Stimulated activated naive CD8-positive, alpha-beta T cell treated with anti-CD3 and anti-CD28 coated beads, Interleukin-15, amount 100 ng/mL, for 72 hours (primary cell): ENCODE data around the gene MACROD2.
"Not testable (repeated sequence)": the region's sequence is repeated elsewhere in the genome, so short reads cannot be mapped to it uniquely, and the experiment has no call there.

Experiments used
- ATAC-seq: fragments of 150-1000 bp; cut with Tn5 transposase; 2 replicates; pipeline ENCODE4 v1.10.0; 2021; ENCODE audit warnings: mild to moderate bottlenecking, moderate library complexity
- DNase-seq, 2 donors: peaks; one replicate each; pipeline ENCODE4 v3.0.0; 2021 to 2022
- H3K27ac Mint-ChIP-seq, 2 donors: one replicate each; pipeline ENCODE4 v1.8.0; 2022; ENCODE audit warnings: mild to moderate bottlenecking in 2 of 2, mixed read lengths in 2 of 2, moderate library complexity in 2 of 2
- H3K27me3 Mint-ChIP-seq: one replicate; pipeline ENCODE4 v1.8.0; 2022; ENCODE audit warnings: mixed read lengths
- H3K4me1 Mint-ChIP-seq: one replicate; pipeline ENCODE4 v1.8.0; 2022; ENCODE audit warnings: mild to moderate bottlenecking, mixed read lengths
- H3K4me3 Mint-ChIP-seq, 2 donors: one replicate each; pipeline ENCODE4 v1.8.0; 2022; ENCODE audit warnings: mild to moderate bottlenecking in 2 of 2, mixed read lengths in 2 of 2, moderate library complexity in 1 of 2
- H3K9me3 Mint-ChIP-seq, 2 donors: one replicate each; pipeline ENCODE4 v1.8.0; 2022; ENCODE audit warnings: mixed read lengths in 2 of 2

The MACROD2 gene

GRCh38 chr20:16004108-16004854 lies 2009.0 kb downstream of the MACROD2 start:
- ATAC-seq = no peak
- DNase-seq = no peak
- no peaks in the 10 kb centered on the region for H3K4me1 Mint-ChIP-seq
- no peak overlapping the region for H3K27ac Mint-ChIP-seq
- peaks cover 0 to 3% of the 10 kb centered on the region in 2 donors for H3K9me3 Mint-ChIP-seq
- H3K4me3 Mint-ChIP-seq = no peak overlapping the region
- H3K27me3 Mint-ChIP-seq = no peaks in the 10 kb centered on the region

DNA sequence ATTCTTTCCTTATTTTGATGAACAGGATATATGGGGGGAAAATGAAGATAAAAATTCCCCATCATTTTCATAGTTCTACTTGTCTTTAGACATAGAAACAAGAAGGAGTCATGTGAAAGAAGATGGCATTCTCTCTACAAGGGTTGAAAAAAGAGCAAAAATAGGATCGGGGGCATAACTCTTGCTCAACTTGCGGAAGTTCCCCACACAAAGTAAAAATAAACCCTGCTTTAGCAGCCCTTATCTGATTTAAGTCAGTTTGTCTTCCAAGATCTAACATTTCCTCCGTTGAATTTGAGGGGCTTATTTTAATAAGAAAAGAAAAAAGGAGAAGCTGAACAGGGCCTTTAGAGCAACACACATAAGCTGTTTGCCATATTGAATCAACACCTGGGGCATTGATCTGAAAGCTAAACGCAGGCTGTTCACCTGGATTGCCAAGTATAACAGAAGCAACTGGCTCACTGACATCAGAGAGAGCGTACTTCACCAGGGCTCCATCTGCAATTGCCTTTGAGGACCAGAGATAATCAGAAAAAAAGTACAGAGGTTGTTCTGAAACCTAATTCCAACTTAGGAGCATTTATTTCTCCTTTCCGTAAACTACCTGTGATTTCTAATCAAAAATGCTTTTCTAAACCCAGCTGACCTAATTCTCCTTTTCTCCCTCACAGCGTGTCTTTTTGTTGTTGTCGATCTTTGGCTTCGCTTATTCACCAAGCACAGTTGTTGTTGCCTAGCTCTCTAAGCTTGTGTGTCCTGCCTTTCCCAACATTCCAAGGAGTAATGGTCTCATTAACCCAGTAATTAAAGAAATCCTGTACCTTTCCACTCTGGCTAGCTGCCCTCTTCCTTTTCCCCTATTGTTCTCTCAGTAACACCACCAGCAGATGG lies 2010.0 kb downstream of the MACROD2 start:
- Mint-ChIP-seq H3K27me3 (no peaks in the 10 kb centered on the region), H3K4me1 (no peaks in the 10 kb centered on the region), H3K4me3 (no peak overlapping the region), H3K9me3 (no peaks in the 10 kb centered on the region), H3K27ac (no peak overlapping the region)
- ATAC-seq (no peak), DNase-seq (no peak)

GRCh38 chr20:16005915-16006493 lies 2010.7 kb downstream of the MACROD2 start:
- DNase-seq = no peak
- H3K27me3 Mint-ChIP-seq = no peaks in the 10 kb centered on the region
- H3K27ac Mint-ChIP-seq = no peak overlapping the region
- ATAC-seq = no peak
- H3K4me3 Mint-ChIP-seq = no peak overlapping the region
- H3K4me1 Mint-ChIP-seq = no peaks in the 10 kb centered on the region
- no peaks in the 10 kb centered on the region for H3K9me3 Mint-ChIP-seq

GRCh38 chr20:16007164-16007563 lies 2011.8 kb downstream of the MACROD2 start:
- no peaks in the 10 kb centered on the region for H3K27me3 Mint-ChIP-seq
- DNase-seq (no peak), ATAC-seq (no peak)
- peak overlapping the region in 1 of 2 donors; percentile 42 for H3K27ac Mint-ChIP-seq
- H3K9me3 Mint-ChIP-seq = peaks cover 0 to 4% of the 10 kb centered on the region in 2 donors
- H3K4me1 Mint-ChIP-seq = no peaks in the 10 kb centered on the region
- H3K4me3 Mint-ChIP-seq = no peak overlapping the region

- no peaks in the 10 kb centered on the region for H3K27me3 Mint-ChIP-seq
- ATAC-seq = no peak
- no peak overlapping the region for H3K4me3 Mint-ChIP-seq
- no peak for DNase-seq
- H3K9me3 Mint-ChIP-seq = peaks cover 0 to 4% of the 10 kb centered on the region in 2 donors
- H3K4me1 Mint-ChIP-seq = no peaks in the 10 kb centered on the region
- H3K27ac Mint-ChIP-seq = no peak overlapping the region
Measured at GRCh38 chr20:16007962-16008361, 2012.6 kb downstream of the MACROD2 start.

GRCh38 chr20:16011056-16011455 lies 2015.7 kb downstream of the MACROD2 start:
- Mint-ChIP-seq H3K9me3 (peaks cover 0 to 4% of the 10 kb centered on the region in 2 donors), H3K4me1 (no peaks in the 10 kb centered on the region), H3K4me3 (no peak overlapping the region), H3K27ac (peak overlapping the region in 1 of 2 donors; percentile 61), H3K27me3 (no peaks in the 10 kb centered on the region)
- DNase-seq (no peak), ATAC-seq (no peak)

GRCh38 chr20:16011519-16011918 lies 2016.2 kb downstream of the MACROD2 start:
- Mint-ChIP-seq H3K27me3 (no peaks in the 10 kb centered on the region), H3K9me3 (peaks cover 0 to 4% of the 10 kb centered on the region in 2 donors), H3K4me3 (no peak overlapping the region), H3K4me1 (no peaks in the 10 kb centered on the region), H3K27ac (peak overlapping the region in 1 of 2 donors; percentile 61)
- DNase-seq (no peak), ATAC-seq (no peak)

GRCh38 chr20:16012934-16013333 lies 2017.6 kb downstream of the MACROD2 start:
- H3K27me3 Mint-ChIP-seq, H3K4me3 Mint-ChIP-seq, ATAC-seq, DNase-seq, H3K4me1 Mint-ChIP-seq, H3K27ac Mint-ChIP-seq, H3K9me3 Mint-ChIP-seq: not testable (repeated sequence)

DNA sequence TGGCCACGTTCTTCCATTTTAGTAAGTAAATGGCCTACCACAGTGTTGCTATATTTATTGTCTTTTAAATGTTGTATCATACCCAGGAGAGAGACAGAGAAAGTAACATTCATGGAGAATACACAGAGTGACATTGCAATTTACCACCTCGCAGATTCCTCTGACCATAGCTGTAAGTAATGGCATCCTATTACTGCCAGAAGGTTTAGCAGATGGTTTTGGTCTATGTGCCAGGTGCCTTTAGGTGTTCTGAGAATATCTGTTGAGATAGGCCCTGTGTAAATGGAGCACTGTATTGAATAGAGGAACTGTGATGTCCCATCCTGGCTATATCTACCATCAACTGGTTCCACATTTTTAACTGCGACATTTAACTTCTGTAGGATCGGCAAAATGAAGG lies 2018.3 kb downstream of the MACROD2 start:
- H3K27me3 Mint-ChIP-seq = no peaks in the 10 kb centered on the region
- DNase-seq (no peak), ATAC-seq (no peak)
- H3K9me3 Mint-ChIP-seq = peaks cover 0 to 7% of the 10 kb centered on the region in 2 donors
- no peak overlapping the region for H3K4me3 Mint-ChIP-seq
- H3K27ac Mint-ChIP-seq = no peak overlapping the region
- H3K4me1 Mint-ChIP-seq = no peaks in the 10 kb centered on the region

DNA sequence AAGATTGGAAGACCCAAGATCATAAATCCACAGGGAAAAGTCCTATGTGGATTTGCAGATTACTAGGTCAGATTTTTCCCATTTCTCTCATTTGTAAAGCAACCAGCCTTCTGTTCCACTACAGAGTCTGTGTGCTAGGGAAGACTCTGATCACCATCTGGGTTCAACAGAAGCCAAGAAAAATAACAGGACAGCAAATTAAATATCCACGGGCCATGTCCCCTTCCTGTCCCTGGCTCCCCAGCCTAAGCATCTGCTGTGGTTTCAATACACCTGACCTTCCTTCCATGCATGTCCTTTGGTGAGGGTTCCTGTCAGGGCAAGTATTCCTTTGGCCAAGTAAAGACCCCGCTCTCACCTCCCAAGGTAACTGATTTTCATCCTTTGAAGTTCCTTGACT lies 2019.1 kb downstream of the MACROD2 start:
- no peaks in the 10 kb centered on the region for H3K4me1 Mint-ChIP-seq
- peaks cover 0 to 8% of the 10 kb centered on the region in 2 donors for H3K9me3 Mint-ChIP-seq
- ATAC-seq = no peak
- H3K4me3 Mint-ChIP-seq = no peak overlapping the region
- H3K27ac Mint-ChIP-seq = no peak overlapping the region
- DNase-seq = no peak
- H3K27me3 Mint-ChIP-seq = no peaks in the 10 kb centered on the region

GRCh38 chr20:16017656-16018055 lies 2022.3 kb downstream of the MACROD2 start:
- Mint-ChIP-seq H3K4me3 (no peak overlapping the region), H3K27ac (no peak overlapping the region), H3K4me1 (no peaks in the 10 kb centered on the region), H3K9me3 (peaks cover 0 to 5% of the 10 kb centered on the region in 2 donors), H3K27me3 (no peaks in the 10 kb centered on the region)
- ATAC-seq (no peak), DNase-seq (no peak)

DNA sequence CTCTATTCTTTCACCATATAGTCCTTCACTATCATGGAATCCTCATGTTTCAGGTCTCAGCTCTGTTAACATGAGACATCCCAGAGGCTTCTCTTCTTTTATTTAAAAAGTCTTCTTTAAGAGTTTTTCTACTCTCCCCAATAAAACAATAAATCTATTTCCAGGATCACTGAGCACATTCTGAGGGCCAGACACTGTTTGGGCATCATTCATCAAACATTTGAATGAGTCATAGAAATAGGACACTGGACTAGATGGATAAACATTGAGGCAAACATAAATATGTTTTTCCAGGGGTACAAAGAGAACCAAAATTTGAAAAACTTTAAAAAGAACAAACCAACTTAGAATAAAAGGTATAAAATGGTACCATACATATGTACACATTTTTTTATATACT lies 2023.6 kb downstream of the MACROD2 start:
- ATAC-seq = no peak
- peaks cover 0 to 5% of the 10 kb centered on the region in 2 donors for H3K9me3 Mint-ChIP-seq
- no peaks in the 10 kb centered on the region for H3K27me3 Mint-ChIP-seq
- H3K4me1 Mint-ChIP-seq = no peaks in the 10 kb centered on the region
- DNase-seq = no peak
- H3K27ac Mint-ChIP-seq = no peak overlapping the region
- no peak overlapping the region for H3K4me3 Mint-ChIP-seq

DNA sequence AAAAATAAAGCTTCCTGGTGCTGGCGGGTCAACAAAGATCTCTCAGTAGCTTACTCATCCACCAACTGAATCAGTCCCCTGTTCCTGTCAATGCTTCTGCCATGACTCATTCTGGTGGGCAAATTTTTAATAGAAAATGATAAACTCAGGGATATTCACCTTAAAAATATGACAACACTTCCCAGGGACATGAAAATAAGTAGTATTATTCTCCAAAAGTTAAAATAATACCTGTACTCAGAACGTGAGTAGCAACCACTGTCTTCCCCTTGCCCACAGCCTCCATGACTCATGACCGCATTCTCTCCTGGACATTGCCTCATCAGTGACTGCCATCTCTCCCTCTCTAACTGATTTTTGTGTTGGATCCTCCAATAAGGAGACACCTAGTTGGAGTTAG lies 2025.7 kb downstream of the MACROD2 start:
- DNase-seq (no peak), ATAC-seq (no peak)
- Mint-ChIP-seq H3K4me3 (no peak overlapping the region), H3K27me3 (no peaks in the 10 kb centered on the region), H3K9me3 (peaks cover 0 to 5% of the 10 kb centered on the region in 2 donors), H3K27ac (no peak overlapping the region), H3K4me1 (no peaks in the 10 kb centered on the region)

- Mint-ChIP-seq H3K4me3 (no peak overlapping the region), H3K9me3 (peaks cover 0 to 8% of the 10 kb centered on the region in 2 donors), H3K4me1 (no peaks in the 10 kb centered on the region), H3K27me3 (no peaks in the 10 kb centered on the region), H3K27ac (no peak overlapping the region)
- no peak for ATAC-seq
- DNase-seq = no peak
Measured at GRCh38 chr20:16025084-16025483, 2029.8 kb downstream of the MACROD2 start.

- no peak overlapping the region for H3K27ac Mint-ChIP-seq
- H3K27me3 Mint-ChIP-seq = no peaks in the 10 kb centered on the region
- H3K4me1 Mint-ChIP-seq = no peaks in the 10 kb centered on the region
- peaks cover 0 to 8% of the 10 kb centered on the region in 2 donors for H3K9me3 Mint-ChIP-seq
- DNase-seq = no peak
- ATAC-seq = no peak
- no peak overlapping the region for H3K4me3 Mint-ChIP-seq
Measured at GRCh38 chr20:16027686-16028085, 2032.4 kb downstream of the MACROD2 start.

DNA sequence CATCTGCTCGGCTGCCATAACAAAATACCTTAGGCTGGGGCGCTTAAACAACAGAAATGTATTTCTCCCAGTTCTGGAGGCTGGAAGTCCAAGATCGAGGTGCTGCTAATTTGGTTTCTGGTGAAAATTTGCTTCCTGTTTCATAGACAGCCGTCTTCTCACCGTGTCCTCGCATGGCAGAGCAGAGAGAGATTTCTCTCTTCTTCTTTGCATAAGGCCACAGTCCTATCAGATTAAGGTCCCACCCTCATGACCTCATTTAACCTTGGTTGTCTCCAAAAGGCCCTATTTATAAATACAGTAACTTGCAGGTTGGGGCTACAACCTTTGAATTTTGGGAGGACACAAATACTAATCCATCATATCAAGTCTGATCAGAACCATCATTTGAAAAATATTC lies 2033.6 kb downstream of the MACROD2 start:
- Mint-ChIP-seq H3K27me3 (no peaks in the 10 kb centered on the region), H3K27ac (no peak overlapping the region), H3K4me3 (no peak overlapping the region), H3K4me1 (no peaks in the 10 kb centered on the region), H3K9me3 (peaks cover 0 to 8% of the 10 kb centered on the region in 2 donors)
- DNase-seq (no peak), ATAC-seq (no peak)
